ENCODE data around the gene PGAP1.

Gene PGAP1

GRCh38 chr2:196949116-196949515 is 22.6 kb upstream of the PGAP1 start:
- no peaks in the 10 kb centered on the region for H3K36me3 ChIP-seq (ENCODE audit: insufficient read depth, low read length)
- no peak overlapping the region for H3K4me3 ChIP-seq (ENCODE audit: low read length)
- no peak overlapping the region for H3K9ac ChIP-seq (ENCODE audit: low read depth, low read length)
- no peaks in the 10 kb centered on the region for H3K9me3 ChIP-seq (replicated peaks; ENCODE audit: low read length)
- no peaks in the 10 kb centered on the region for H3K27me3 ChIP-seq (ENCODE audit: control insufficient read depth, insufficient read depth, low read length)
- no peaks in the 10 kb centered on the region for H3K4me1 ChIP-seq (ENCODE audit: control insufficient read depth, insufficient read depth, low read length)
- H3K4me2 ChIP-seq (ENCODE audit: low read length), result no peak overlapping the region

GRCh38 chr2:196944570-196944969 is 18.1 kb upstream of the PGAP1 start:
- Histone ChIP-seq H3K4me2 (ENCODE audit: low read length) (no peak overlapping the region), H3K4me3 (ENCODE audit: low read length) (no peak overlapping the region), H3K9me3 (replicated peaks; ENCODE audit: low read length) (no peaks in the 10 kb centered on the region), H3K4me1 (ENCODE audit: control insufficient read depth, insufficient read depth, low read length) (no peaks in the 10 kb centered on the region), H3K36me3 (ENCODE audit: insufficient read depth, low read length) (no peaks in the 10 kb centered on the region), H3K9ac (ENCODE audit: low read depth, low read length) (no peak overlapping the region), H3K27me3 (ENCODE audit: control insufficient read depth, insufficient read depth, low read length) (no peaks in the 10 kb centered on the region)

- no peaks in the 10 kb centered on the region for H3K4me1 ChIP-seq (ENCODE audit: control insufficient read depth, insufficient read depth, low read length)
- H3K9me3 ChIP-seq (replicated peaks; ENCODE audit: low read length), result no peaks in the 10 kb centered on the region
- H3K4me2 ChIP-seq (ENCODE audit: low read length), result no peak overlapping the region
- H3K9ac ChIP-seq (ENCODE audit: low read depth, low read length), result no peak overlapping the region
- H3K4me3 ChIP-seq (ENCODE audit: low read length), result no peak overlapping the region
- no peaks in the 10 kb centered on the region for H3K27me3 ChIP-seq (ENCODE audit: control insufficient read depth, insufficient read depth, low read length)
- no peaks in the 10 kb centered on the region for H3K36me3 ChIP-seq (ENCODE audit: insufficient read depth, low read length)
Measured at GRCh38 chr2:196941398-196942078, 15.0 kb upstream of the PGAP1 start.

DNA sequence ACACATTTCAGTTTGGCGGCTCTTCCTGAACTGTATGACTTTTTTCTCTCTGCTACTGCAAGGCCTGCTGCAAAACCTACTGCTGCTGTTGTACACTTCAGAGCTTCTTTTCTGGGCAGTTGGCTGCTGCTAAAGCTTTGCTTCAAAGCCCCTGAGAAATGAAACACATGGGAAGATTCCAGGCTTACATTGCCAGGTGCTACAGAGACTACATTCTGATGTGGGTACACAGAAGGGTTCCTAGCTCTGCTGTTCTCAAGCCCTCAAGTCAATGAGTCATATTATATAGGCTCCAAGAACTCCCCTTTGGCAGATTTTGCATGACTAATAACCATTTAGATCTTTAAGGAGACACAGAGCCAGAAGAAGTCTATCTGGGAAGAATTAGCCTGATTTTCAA is 12.9 kb upstream of the PGAP1 start:
- Histone ChIP-seq H3K4me2 (ENCODE audit: low read length) (no peak overlapping the region), H3K4me3 (ENCODE audit: low read length) (no peak overlapping the region), H3K9me3 (replicated peaks; ENCODE audit: low read length) (no peaks in the 10 kb centered on the region), H3K4me1 (ENCODE audit: control insufficient read depth, insufficient read depth, low read length) (no peaks in the 10 kb centered on the region), H3K27me3 (ENCODE audit: control insufficient read depth, insufficient read depth, low read length) (no peaks in the 10 kb centered on the region), H3K36me3 (ENCODE audit: insufficient read depth, low read length) (no peaks in the 10 kb centered on the region), H3K9ac (ENCODE audit: low read depth, low read length) (no peak overlapping the region)

DNA sequence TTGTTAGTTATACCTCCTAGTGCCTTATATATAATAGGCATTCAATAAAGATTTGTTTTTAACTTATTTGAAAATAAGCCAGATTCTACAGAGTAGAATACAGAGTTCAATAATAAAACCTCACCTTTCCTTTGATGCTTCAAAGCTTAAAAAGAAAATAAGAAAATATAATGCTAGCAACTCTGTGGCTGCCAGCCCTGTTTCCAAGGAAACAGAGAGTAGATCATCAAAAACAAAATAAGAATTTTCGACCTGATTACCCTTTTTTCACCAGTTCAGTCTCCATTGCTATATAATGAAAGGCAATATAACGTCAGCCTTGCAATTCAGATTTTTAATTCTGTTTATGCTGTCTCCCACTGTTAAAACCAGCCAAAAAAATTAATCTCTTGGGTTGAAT is 8.9 kb upstream of the PGAP1 start:
- no peaks in the 10 kb centered on the region for H3K4me1 ChIP-seq (ENCODE audit: control insufficient read depth, insufficient read depth, low read length)
- no peak overlapping the region for H3K9ac ChIP-seq (ENCODE audit: low read depth, low read length)
- H3K36me3 ChIP-seq (ENCODE audit: insufficient read depth, low read length), result no peaks in the 10 kb centered on the region
- no peak overlapping the region for H3K4me3 ChIP-seq (ENCODE audit: low read length)
- no peak overlapping the region for H3K4me2 ChIP-seq (ENCODE audit: low read length)
- H3K9me3 ChIP-seq (replicated peaks; ENCODE audit: low read length), result no peaks in the 10 kb centered on the region
- no peaks in the 10 kb centered on the region for H3K27me3 ChIP-seq (ENCODE audit: control insufficient read depth, insufficient read depth, low read length)

DNA sequence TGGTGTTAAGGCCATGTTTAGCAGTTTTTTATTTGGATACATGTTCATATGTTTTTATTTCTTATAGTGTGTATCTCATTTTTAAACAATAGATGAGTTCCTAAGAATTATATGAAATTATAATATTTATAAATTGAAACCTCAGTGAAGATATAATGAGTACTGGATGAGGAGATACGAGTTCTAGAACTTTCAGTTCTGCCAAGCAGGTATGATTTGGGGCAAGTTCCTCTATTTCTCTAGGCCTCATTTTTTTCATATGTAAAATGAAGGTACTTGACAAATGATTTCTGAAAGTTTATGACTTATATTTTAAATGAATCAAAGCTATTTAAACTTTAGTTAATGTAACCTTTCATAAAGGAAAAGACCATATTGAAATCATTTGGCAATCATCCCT is 8.2 kb upstream of the PGAP1 start:
- no peak overlapping the region for H3K9ac ChIP-seq (ENCODE audit: low read depth, low read length)
- H3K4me2 ChIP-seq (ENCODE audit: low read length), result no peak overlapping the region
- no peaks in the 10 kb centered on the region for H3K36me3 ChIP-seq (ENCODE audit: insufficient read depth, low read length)
- no peak overlapping the region for H3K4me3 ChIP-seq (ENCODE audit: low read length)
- H3K27me3 ChIP-seq (ENCODE audit: control insufficient read depth, insufficient read depth, low read length), result no peaks in the 10 kb centered on the region
- H3K9me3 ChIP-seq (replicated peaks; ENCODE audit: low read length), result no peaks in the 10 kb centered on the region
- H3K4me1 ChIP-seq (ENCODE audit: control insufficient read depth, insufficient read depth, low read length), result no peaks in the 10 kb centered on the region

DNA sequence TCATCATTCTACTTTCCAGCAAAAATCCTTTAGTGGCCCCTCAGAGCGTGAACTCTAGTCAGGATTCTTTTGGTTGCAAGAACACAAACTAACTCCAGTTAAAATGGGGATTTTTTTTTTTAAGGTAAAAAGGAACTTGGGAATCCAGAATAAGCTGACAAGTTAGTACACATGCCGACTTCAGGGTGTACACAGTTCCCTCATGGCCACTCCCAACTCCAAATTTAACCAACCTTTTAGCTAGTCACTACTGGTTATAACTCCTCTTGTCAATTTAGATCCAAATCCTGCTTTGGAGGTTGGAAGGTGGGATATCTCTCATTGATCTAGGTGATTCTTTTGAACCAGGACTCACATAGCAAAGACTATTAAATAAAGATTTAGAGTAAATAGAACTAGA is 5.0 kb upstream of the PGAP1 start:
- Histone ChIP-seq H3K4me3 (ENCODE audit: low read length) (no peak overlapping the region), H3K9me3 (replicated peaks; ENCODE audit: low read length) (no peaks in the 10 kb centered on the region), H3K27me3 (ENCODE audit: control insufficient read depth, insufficient read depth, low read length) (no peaks in the 10 kb centered on the region), H3K9ac (ENCODE audit: low read depth, low read length) (no peak overlapping the region), H3K4me1 (ENCODE audit: control insufficient read depth, insufficient read depth, low read length) (peaks cover 9% of the 10 kb centered on the region), H3K4me2 (ENCODE audit: low read length) (no peak overlapping the region), H3K36me3 (ENCODE audit: insufficient read depth, low read length) (no peaks in the 10 kb centered on the region)

DNA sequence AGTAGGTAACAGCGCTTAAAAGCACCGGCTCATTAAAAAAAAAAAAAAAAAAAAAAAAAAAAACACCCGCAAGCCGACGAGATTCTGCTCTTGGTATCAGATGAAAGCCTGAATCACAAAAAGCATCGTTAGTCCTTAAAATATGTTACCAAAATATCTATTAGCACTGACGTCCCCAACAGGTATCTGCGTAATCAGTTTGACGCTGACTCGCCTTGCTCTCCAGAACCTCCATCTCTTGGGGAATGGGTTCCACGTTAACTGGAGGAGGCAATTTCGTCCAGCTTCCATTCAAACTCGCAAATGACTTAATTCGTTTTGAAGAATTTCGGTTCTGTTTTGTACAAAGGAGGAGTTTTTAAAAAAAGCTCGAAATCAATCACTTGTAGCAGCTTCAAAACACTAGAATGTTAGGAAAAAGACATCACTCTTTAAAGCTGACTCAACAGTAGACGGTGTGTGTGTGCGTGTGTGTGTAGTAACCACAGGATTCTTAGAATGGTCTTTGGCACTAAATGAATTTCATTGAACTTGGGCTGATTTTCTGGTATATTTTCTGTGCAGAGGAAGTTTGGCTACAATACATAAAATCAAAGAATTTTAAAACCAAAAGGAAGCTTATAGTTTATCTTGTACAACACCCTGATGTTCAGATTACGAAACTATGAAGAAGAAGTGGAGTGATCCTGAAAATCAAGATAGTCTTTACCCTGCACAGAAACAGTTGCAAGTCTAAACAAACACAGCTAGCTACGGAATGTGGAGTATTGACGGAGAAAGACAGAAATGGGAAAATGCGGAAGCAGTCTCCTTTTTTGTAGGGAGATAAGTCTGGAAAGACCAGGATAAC is 1.1 kb upstream of the PGAP1 start:
- peak overlapping the region; percentile 95 for H3K4me2 ChIP-seq (ENCODE audit: low read length)
- no peaks in the 10 kb centered on the region for H3K9me3 ChIP-seq (replicated peaks; ENCODE audit: low read length)
- H3K27me3 ChIP-seq (ENCODE audit: control insufficient read depth, insufficient read depth, low read length), result no peaks in the 10 kb centered on the region
- H3K36me3 ChIP-seq (ENCODE audit: insufficient read depth, low read length), result no peaks in the 10 kb centered on the region
- H3K9ac ChIP-seq (ENCODE audit: low read depth, low read length), result peak overlapping the region; percentile 84
- peak overlapping the region; percentile 96 for H3K4me3 ChIP-seq (ENCODE audit: low read length)
- H3K4me1 ChIP-seq (ENCODE audit: control insufficient read depth, insufficient read depth, low read length), result peaks cover 19% of the 10 kb centered on the region

- Histone ChIP-seq H3K4me3 (ENCODE audit: low read length) (peak overlapping the region; percentile 96), H3K9ac (ENCODE audit: low read depth, low read length) (peak overlapping the region; percentile 84), H3K4me1 (ENCODE audit: control insufficient read depth, insufficient read depth, low read length) (peaks cover 19% of the 10 kb centered on the region), H3K4me2 (ENCODE audit: low read length) (peak overlapping the region; percentile 95), H3K9me3 (replicated peaks; ENCODE audit: low read length) (no peaks in the 10 kb centered on the region), H3K27me3 (ENCODE audit: control insufficient read depth, insufficient read depth, low read length) (no peaks in the 10 kb centered on the region), H3K36me3 (ENCODE audit: insufficient read depth, low read length) (no peaks in the 10 kb centered on the region)
Measured at GRCh38 chr2:196925768-196926561, 542 bp downstream of the PGAP1 start.

DNA sequence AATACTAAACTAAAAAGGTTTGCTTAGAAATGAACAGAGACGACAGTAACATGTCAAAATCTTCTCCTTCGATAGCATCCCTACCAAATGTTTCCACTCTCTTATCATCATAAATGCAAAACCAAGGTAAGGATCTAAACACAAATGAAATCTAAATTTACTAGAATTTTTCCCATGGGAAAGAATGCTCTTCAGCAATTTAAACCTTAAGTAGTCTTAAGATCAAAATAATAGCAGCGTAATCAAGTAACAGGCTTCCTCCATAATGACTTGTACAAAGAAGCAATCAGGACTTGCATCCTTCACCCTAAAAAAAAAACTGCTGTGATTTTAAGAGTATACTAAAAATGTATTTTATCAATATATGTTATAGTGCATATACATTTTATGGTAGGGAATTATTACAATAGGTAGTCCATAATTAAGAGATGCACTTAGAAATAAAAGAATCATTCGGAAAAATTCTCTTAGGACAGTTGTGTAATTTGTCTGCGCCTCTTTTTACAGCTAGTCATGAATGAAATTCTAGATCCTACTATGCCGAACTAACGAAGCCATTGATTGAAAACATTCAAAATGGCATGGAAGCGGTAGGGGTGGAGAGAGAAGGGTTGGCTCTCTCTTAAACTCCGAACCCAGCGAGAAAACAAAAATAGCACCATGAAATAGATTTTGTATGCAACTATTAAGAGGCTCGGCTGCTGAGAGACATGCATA is 1.3 kb downstream of the PGAP1 start:
- peaks cover 19% of the 10 kb centered on the region for H3K4me1 ChIP-seq (ENCODE audit: control insufficient read depth, insufficient read depth, low read length)
- H3K9me3 ChIP-seq (replicated peaks; ENCODE audit: low read length), result no peaks in the 10 kb centered on the region
- H3K9ac ChIP-seq (ENCODE audit: low read depth, low read length), result peak overlapping the region; percentile 84
- H3K4me3 ChIP-seq (ENCODE audit: low read length), result peak overlapping the region; percentile 96
- no peaks in the 10 kb centered on the region for H3K36me3 ChIP-seq (ENCODE audit: insufficient read depth, low read length)
- H3K4me2 ChIP-seq (ENCODE audit: low read length), result peak overlapping the region; percentile 95
- H3K27me3 ChIP-seq (ENCODE audit: control insufficient read depth, insufficient read depth, low read length), result no peaks in the 10 kb centered on the region

DNA sequence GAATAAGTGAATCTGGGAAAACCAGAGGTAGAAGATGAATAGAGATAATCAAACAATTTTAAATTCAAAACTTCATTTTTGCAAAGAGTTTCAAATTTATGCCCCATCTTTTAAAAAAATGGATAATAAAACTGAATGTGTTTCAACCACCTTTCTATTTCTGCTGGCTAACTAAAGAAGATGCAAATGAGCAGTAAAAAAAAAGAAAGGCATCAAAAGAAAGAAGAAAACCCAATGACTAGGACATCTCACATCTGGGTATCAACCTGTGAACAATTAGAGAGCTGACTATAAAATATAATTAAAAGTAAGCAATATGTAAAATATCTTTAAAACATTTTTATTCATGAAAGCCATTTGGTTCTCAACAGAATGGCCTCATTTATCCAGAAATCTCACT is 2.5 kb downstream of the PGAP1 start:
- H3K27me3 ChIP-seq (ENCODE audit: control insufficient read depth, insufficient read depth, low read length), result no peaks in the 10 kb centered on the region
- peaks cover 19% of the 10 kb centered on the region for H3K4me1 ChIP-seq (ENCODE audit: control insufficient read depth, insufficient read depth, low read length)
- H3K4me2 ChIP-seq (ENCODE audit: low read length), result no peak overlapping the region
- H3K9ac ChIP-seq (ENCODE audit: low read depth, low read length), result no peak overlapping the region
- no peak overlapping the region for H3K4me3 ChIP-seq (ENCODE audit: low read length)
- H3K36me3 ChIP-seq (ENCODE audit: insufficient read depth, low read length), result peaks cover 3% of the 10 kb centered on the region
- H3K9me3 ChIP-seq (replicated peaks; ENCODE audit: low read length), result no peaks in the 10 kb centered on the region

Data from skeletal muscle satellite cell (primary cell).